ENCODE measurements around the gene LAGE3.

DNA sequence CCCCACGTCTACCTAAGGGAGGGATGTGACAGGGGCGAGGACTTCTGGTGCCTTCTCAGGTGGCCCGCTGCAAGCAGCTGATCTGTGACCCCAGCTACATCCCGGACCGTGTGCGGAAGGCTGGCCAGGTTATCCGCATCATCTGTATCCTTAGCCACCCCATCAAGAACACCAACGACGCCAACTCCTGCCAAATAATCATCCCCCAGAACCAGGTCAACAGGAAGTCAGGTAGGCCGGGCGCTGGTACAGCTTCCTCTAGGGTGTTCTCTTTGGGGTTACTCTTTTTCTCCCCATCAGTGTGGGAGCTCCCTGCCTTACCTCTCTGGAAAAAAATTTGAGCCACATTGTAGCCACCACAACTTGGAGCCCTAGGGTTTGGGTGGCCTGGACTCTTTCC, 37.5 kb downstream of the LAGE3 start:
- TF ChIP-seq, protein P1, sequence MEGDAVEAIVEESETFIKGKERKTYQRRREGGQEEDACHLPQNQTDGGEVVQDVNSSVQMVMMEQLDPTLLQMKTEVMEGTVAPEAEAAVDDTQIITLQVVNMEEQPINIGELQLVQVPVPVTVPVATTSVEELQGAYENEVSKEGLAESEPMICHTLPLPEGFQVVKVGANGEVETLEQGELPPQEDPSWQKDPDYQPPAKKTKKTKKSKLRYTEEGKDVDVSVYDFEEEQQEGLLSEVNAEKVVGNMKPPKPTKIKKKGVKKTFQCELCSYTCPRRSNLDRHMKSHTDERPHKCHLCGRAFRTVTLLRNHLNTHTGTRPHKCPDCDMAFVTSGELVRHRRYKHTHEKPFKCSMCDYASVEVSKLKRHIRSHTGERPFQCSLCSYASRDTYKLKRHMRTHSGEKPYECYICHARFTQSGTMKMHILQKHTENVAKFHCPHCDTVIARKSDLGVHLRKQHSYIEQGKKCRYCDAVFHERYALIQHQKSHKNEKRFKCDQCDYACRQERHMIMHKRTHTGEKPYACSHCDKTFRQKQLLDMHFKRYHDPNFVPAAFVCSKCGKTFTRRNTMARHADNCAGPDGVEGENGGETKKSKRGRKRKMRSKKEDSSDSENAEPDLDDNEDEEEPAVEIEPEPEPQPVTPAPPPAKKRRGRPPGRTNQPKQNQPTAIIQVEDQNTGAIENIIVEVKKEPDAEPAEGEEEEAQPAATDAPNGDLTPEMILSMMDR (IDR thresholded peaks at IDR 0.05 in 8 of 11, conservative IDR thresholded peaks at IDR 0.05 in 3 of 11), result no peak
- TF ChIP-seq POLR2AphosphoS5 (IDR thresholded peaks at IDR 0.05) (no peak), POLR2A (IDR thresholded peaks at IDR 0.05) (no peak)

All from spleen (tissue), 7 donors.